Natural killer cell (primary cell): Measurements from ENCODE around the gene DTX4. TPM values are rescaled to one million over a fixed set of nuclear protein-coding genes. Genes with fewer than 3 reads are reported as not detected.

Experiments used
- ATAC-seq, 3 donors: fragments of 150-1000 bp in 2 of 3; fragments of 200-7000 bp in 1 of 3; cut with Tn5 transposase; 1 replicate in 1 of 3; 2 replicates in 2 of 3; pipeline ENCODE4 v1.10.0; 2021; ENCODE audit warnings: mild to moderate bottlenecking in 2 of 3, moderate library complexity in 2 of 3
- DNase-seq, 2 donors: peaks; one replicate each; pipeline versions ENCODE4 v3.0.0 to v3.0.0-alpha.2; 2013 to 2021; ENCODE audit warnings: mixed read lengths in 1 of 2
- H3K27ac ChIP-seq: one replicate; pipeline ENCODE4 v1.5.1; 2013; ENCODE audit warnings: mild to moderate bottlenecking, low read length
- H3K27me3 ChIP-seq: one replicate; pipeline ENCODE4 v1.6.1; 2013; ENCODE audit warnings: low read length; ENCODE audit not compliant: control insufficient read depth, insufficient read depth
- H3K36me3 ChIP-seq: one replicate; pipeline ENCODE4 v1.6.1; 2013; ENCODE audit warnings: low read length; ENCODE audit not compliant: control insufficient read depth, insufficient read depth
- H3K4me1 ChIP-seq: one replicate; pipeline ENCODE4 v1.6.1; 2013; ENCODE audit warnings: low read length; ENCODE audit not compliant: control insufficient read depth, insufficient read depth
- H3K4me3 ChIP-seq: one replicate; pipeline ENCODE4 v1.5.1; 2013; ENCODE audit warnings: low read length
- H3K9me3 ChIP-seq: one replicate; pipeline ENCODE4 v1.6.1; 2013; ENCODE audit warnings: low read length; ENCODE audit not compliant: control insufficient read depth, insufficient read depth
- H3K27ac Mint-ChIP-seq, 2 donors: one replicate each; pipeline ENCODE4 v1.8.0; 2022; ENCODE audit warnings: mild to moderate bottlenecking in 2 of 2, mixed read lengths in 2 of 2, moderate library complexity in 1 of 2
- H3K27me3 Mint-ChIP-seq, 2 donors: one replicate each; pipeline ENCODE4 v1.8.0; 2022; ENCODE audit warnings: low read depth in 2 of 2, mixed read lengths in 2 of 2
- H3K36me3 Mint-ChIP-seq: one replicate; pipeline ENCODE4 v1.8.0; 2022; ENCODE audit warnings: mixed read lengths
- H3K4me1 Mint-ChIP-seq, 2 donors: one replicate each; pipeline ENCODE4 v1.8.0; 2022; ENCODE audit warnings: mixed read lengths in 2 of 2
- H3K4me3 Mint-ChIP-seq: one replicate; pipeline ENCODE4 v1.8.0; 2022; ENCODE audit warnings: mild to moderate bottlenecking, moderate library complexity, mixed read lengths
- H3K9me3 Mint-ChIP-seq, 2 donors: one replicate each; pipeline ENCODE4 v1.8.0; 2022; ENCODE audit warnings: mixed read lengths in 2 of 2
- CTCF ChIP-seq: fragments of 200-600 bp; IDR thresholded peaks from one replicate; pipeline ENCODE4 v1.8.0; 2022; ENCODE audit warnings: antibody characterized with exemption
- WGBS: methylation state at CpG from one replicate; pipeline ENCODE4 v1.1.7; 2013; ENCODE audit warnings: missing lambda C conversion rate; ENCODE audit not compliant: insufficient coverage; 5-methylcytosine and 5-hydroxymethylcytosine counted together
- intact Hi-C: fragments of 100-400 bp; cut with micrococcal nuclease; formaldehyde crosslinking; loops from one replicate; pipeline ENCODE4 v1.14.2; 2022
- total RNA-seq, 4 donors: library from RNA; stranded (reverse); fragments of 120-200 nt in 1 of 4; gene quantifications; one replicate each; pipeline versions ENCODE4 v1.2.3 to v1.2.4, GENCODE V29; 2013 to 2022

The DTX4 gene
- total RNA-seq, 3 donors from 2014 or later (not counting 1 experiment from before 2014, with no cell fraction given) = 0.21 to 0.90 (median 0.59) TPM

- H3K9me3 ChIP-seq = no peaks in the 10 kb centered on the region
- peak overlapping the region; percentile 94 for H3K27ac ChIP-seq
- peak overlapping the region; percentile 100 for H3K4me3 Mint-ChIP-seq
- H3K4me3 ChIP-seq = peak overlapping the region; percentile 88
- no peaks in the 10 kb centered on the region for H3K27me3 ChIP-seq
- H3K4me1 Mint-ChIP-seq = peaks cover 49 to 50% of the 10 kb centered on the region in 2 donors
- TF ChIP-seq CTCF = no peak
- peaks cover 12% of the 10 kb centered on the region for H3K36me3 ChIP-seq
- intact Hi-C loops = loop anchor here (1.0 to 5.0 kb wide), 3 partner anchors 29 to 1485 kb away; partner anchors contain the start of genes CLP1 and ZFP91
- no peaks in the 10 kb centered on the region for H3K27me3 Mint-ChIP-seq
- 0% methylated on average over 3 of the region's 3 CpGs for WGBS
- H3K36me3 Mint-ChIP-seq = no peaks in the 10 kb centered on the region
- H3K9me3 Mint-ChIP-seq = no peaks in the 10 kb centered on the region
- DNase-seq (no peak), ATAC-seq (no peak)
- peak overlapping the region; percentile 95 to 98 for H3K27ac Mint-ChIP-seq
- peaks cover 18% of the 10 kb centered on the region for H3K4me1 ChIP-seq
These were observed 30.1 kb upstream of the DTX4 start for GRCh38 chr11:59141673-59142460.

- H3K9me3 Mint-ChIP-seq = no peaks in the 10 kb centered on the region
- peak within 1 kb of the TSS; percentile 88 for H3K4me3 ChIP-seq
- H3K27me3 ChIP-seq = no peaks in the 10 kb centered on the region
- H3K27me3 Mint-ChIP-seq = no peaks in the 10 kb centered on the region
- no peaks in the 10 kb centered on the region for H3K36me3 Mint-ChIP-seq
- peaks cover 50 to 52% of the 10 kb centered on the region in 2 donors for H3K4me1 Mint-ChIP-seq
- peaks cover 11% of the 10 kb centered on the region for H3K36me3 ChIP-seq
- peak within 1 kb of the TSS; percentile 100 for H3K4me3 Mint-ChIP-seq
- peak within 1 kb of the TSS; percentile 95 to 98 for H3K27ac Mint-ChIP-seq
- peaks cover 18% of the 10 kb centered on the region for H3K4me1 ChIP-seq
- peak within 1 kb of the TSS; percentile 94 for H3K27ac ChIP-seq
- DNase-seq = peak; percentile 75 to 94
- under 1% methylated on average over 50 of the region's 50 CpGs for WGBS
- TF ChIP-seq CTCF = no peak
- intact Hi-C loops = loop anchor here (1.0 to 5.0 kb wide), 3 partner anchors 28 to 1486 kb away; partner anchors contain the start of genes CLP1 and ZFP91
- peak; percentile 83 to 92 (median 85) for ATAC-seq
- no peaks in the 10 kb centered on the region for H3K9me3 ChIP-seq
These were observed 29.1 kb upstream of the DTX4 start, which contains the start of gene FAM111A for GRCh38 chr11:59142530-59143507. Gene FAM111A (plus strand): TSS chr11:59142856. CDS start chr11:59148873, 6,017 bp downstream.

GRCh38 chr11:59144096-59144495 lies 27.8 kb upstream of the DTX4 start:
- Mint-ChIP-seq H3K4me1 (peaks cover 53 to 54% of the 10 kb centered on the region in 2 donors), H3K27ac (peak overlapping the region; percentile 95 to 98), H3K27me3 (no peaks in the 10 kb centered on the region), H3K4me3 (peak overlapping the region; percentile 100), H3K9me3 (no peaks in the 10 kb centered on the region), H3K36me3 (peaks cover 3% of the 10 kb centered on the region)
- Histone ChIP-seq H3K4me1 (peaks cover 18% of the 10 kb centered on the region), H3K36me3 (peaks cover 8% of the 10 kb centered on the region), H3K27ac (peak overlapping the region; percentile 94), H3K27me3 (no peaks in the 10 kb centered on the region), H3K9me3 (no peaks in the 10 kb centered on the region), H3K4me3 (peak overlapping the region; percentile 49)
- TF ChIP-seq CTCF = no peak
- DNase-seq (peak in 1 of 2 donors; percentile 31), ATAC-seq (no peak)
- 88% methylated on average over 1 of the region's 1 CpG for WGBS
- intact Hi-C loops = loop anchor here (5.0 kb wide), 1 partner anchor 1487 kb away; the partner anchor contains the start of gene CLP1
